GM18909 (cell line): ENCODE data around the gene SMIM11.
"Not testable (repeated sequence)": the region's sequence is repeated elsewhere in the genome, so short reads cannot be mapped to it uniquely, and the experiment has no call there.

Source experiments
- ATAC-seq: cut with Tn5 transposase; IDR thresholded peaks from one replicate; pipeline ENCODE4 v1.9.1; 2021; ENCODE audit warnings: mild to moderate bottlenecking; ENCODE audit not compliant: unreplicated experiment, poor library complexity

SMIM11 gene

GRCh38 chr21:34406102-34406501 lies 30.8 kb downstream of the SMIM11 start:
- not testable (repeated sequence) for ATAC-seq

GRCh38 chr21:34406676-34407075 lies 31.4 kb downstream of the SMIM11 start:
- not testable (repeated sequence) for ATAC-seq

- not testable (repeated sequence) for ATAC-seq
Measured at GRCh38 chr21:34407294-34407693, 32.0 kb downstream of the SMIM11 start.

GRCh38 chr21:34417448-34418077 lies 42.3 kb downstream of the SMIM11 start:
- ATAC-seq: not testable (repeated sequence)

GRCh38 chr21:34423805-34424204 lies 48.5 kb downstream of the SMIM11 start, which contains the start of gene SMIM34:
Gene SMIM34, minus strand, starts transcription at chr21:34423951. Its CDS starts 112 bp downstream, at chr21:34423839.
- ATAC-seq: not testable (repeated sequence)

- not testable (repeated sequence) for ATAC-seq
Measured at GRCh38 chr21:34427339-34427738, 52.0 kb downstream of the SMIM11 start.

- ATAC-seq: not testable (repeated sequence)
Measured at GRCh38 chr21:34428441-34428840, 53.1 kb downstream of the SMIM11 start.

- not testable (repeated sequence) for ATAC-seq
Measured at GRCh38 chr21:34429710-34430109, 54.4 kb downstream of the SMIM11 start.
